K562 treated with DMSO at 1 percent for 4 hours (cell line): ENCODE data around the gene JPH4. TPM values are rescaled to one million over a fixed set of nuclear protein-coding genes. Genes with fewer than 3 reads are reported as not detected.

ENCODE experiments used
- total RNA-seq: library from RNA; unstranded; fragments of 300-600 nt; gene quantifications from 2 replicates; pipeline ENCODE4 v1.2.3, GENCODE V29; 2022; ENCODE audit not compliant: insufficient read depth

The JPH4 gene
- not detected in 2 replicates for total RNA-seq

DNA sequence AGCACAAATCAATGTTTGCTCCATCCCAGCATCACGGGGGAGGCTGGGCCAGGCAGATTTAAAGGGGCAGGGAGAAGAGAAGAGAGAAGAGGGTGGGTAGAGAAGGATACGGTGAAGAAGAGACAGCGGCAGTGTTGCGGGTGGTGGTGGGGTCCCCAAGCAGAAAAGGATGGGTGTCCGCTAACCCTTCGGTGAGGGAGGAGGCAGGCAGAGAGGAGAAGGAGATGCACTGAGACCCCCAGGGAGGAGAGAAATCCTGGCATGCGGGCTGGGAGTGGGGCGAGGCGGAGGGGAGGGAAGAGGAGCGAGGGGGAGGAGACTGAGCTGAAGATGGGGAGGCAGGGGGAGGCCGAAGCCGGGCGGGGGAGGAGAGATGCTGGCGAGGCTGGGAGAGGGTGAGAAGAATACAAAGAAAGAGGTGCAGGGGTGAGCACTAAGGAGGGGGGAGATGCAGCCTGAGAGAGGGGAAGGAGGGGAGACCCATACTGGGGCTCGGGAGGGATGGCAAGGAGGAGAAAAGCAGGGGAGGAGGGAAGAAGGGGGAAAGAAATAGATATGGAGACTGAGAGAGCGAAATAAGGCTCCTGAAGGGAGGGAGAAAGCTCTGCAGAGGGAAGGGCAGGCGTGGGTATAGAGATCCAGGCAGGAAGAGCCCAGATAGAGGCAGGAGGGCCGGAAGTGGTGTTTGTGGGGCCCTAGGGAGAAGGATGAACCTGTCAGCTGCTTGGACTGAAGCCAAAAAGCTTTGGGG lies at the start of gene JPH4:
TSS of gene JPH4 (minus strand) at position 231 of the 751 bp plus-strand sequence. CDS start 1,337 bp downstream, outside the sequence.

DNA sequence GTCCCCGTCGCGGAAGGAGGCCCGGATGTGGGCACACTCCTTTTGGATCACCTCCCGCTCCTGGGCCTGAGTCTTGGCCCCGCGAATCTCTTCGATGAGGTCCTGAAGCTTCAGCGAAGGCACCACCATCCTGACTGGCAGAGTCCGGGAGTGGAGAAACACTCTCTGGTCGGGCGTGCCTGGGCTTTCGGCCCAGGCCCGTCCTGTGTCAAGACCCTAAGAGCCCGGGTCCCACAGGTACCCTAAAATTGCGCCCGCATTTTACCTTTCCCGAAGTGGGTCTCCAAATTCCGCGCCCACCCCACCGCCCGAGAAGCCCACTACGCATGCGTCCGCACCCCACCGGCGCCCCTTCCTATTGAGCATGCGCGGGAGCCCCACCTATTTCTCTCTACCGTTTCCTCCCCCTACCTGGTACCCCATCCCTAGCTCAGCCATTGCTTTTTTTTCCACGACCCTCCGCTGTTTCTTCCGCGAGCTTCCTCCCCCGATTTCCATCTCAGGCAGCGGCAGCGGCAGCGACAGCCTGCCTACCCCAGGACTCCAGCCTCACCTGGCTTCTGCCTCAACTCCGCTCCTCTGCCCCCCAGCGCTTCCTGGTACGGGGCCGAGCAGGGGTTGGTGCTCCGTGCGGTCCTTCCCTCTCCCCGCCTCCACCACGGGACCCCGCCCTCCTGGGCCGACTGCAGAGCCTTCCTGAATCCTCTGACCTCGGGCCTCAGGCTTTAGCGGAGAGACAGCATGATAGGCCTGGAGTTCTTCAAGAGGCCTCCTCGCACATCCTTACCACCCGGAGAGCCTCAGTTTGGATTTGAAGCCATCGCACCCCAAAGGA lies 11.2 kb downstream of the JPH4 start, which contains the start of gene AP1G2:
TSS of gene AP1G2 (minus strand) at position 606 of the 835 bp plus-strand sequence. CDS start at position 129, 477 bp downstream.

DNA sequence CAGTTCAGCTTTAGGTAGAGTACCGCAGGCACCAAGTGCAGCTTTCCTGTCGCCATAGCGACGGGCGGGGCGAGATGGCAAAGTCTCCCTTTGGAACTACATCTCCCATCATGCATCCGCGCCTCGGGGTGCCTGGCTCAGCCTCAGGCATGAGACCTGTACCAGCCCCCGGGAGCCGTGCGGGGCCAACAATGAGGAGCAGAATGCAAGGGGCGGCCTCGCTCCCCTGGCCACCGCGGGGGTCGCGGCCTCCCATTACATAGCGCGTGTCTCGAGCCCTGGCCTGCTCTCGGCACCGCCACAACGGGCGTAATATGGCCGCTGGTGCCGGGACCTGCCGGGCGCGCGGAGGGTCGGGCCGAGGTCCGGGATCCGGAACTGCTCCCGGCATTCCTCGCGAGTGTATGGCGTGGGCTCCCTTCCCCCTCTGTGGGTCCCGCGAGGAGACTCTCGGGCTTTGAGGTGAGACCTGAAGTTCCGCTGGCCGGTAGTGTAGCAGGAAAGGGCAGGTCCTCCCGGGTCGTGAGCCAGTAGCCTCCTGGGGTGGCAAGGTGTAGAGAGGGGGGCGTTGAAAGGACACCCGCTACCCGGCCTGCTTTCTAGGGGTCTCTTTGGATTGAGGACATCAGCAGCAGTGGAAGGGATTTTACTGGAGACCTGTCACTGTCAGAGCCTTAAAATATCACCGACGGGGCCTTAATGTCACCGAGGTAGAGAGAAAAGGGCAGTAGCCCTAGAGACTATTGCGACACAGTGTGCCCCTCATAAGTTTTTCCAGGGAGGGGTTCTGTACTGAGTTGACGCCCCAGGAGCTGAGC lies 22.5 kb downstream of the JPH4 start, which contains the start of gene THTPA:
TSS of gene THTPA (plus strand) at position 390 of the 818 bp plus-strand sequence. CDS start 487 bp downstream, outside the sequence.

DNA sequence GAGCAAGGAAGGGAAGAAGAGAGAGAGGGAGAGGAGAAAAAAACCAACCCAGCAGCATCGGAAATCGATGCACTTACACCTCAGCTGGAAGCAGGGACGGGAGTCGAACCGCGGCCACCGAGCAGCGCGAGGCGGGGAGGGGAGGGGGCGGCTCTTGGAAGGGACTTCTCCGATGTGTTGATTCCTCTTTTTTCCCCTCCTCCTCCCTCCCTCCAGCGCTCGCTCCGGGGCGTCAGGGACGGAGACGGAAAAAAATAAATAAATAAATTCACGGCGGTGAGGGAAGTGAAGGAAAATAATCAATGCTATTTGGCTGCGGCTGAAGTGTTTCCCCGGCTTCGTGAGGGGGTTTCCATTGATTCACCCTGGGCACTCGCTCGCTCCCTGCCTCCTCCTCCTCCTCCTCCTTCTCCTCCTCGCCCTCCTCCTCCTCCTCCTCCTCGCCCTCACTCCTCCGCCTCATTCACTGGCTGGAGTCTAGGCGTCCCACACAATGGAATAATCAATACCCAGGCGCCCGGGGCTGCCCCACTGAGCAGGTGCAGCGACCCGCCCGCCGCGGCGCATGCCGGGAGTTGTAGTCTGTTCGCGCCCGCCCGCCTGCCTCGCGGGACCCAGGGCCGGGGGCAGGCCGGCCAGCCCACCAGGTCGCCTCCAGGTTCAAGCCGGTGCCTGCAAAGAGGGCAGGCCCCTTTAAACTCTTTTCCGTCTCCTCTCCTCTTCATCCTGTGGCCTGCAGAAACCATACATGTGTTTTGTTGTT lies 27.1 kb downstream of the JPH4 start, which contains the start of gene ZFHX2:
TSS of gene ZFHX2 (minus strand) at position 500 of the 763 bp plus-strand sequence. CDS start 16,440 bp downstream, outside the sequence.

Other genes with a start within 250 kb of the JPH4 start
- gene SLC22A17, start 225.9 kb downstream of the JPH4 start, total RNA-seq: not detected in 2 replicates
- gene EFS, start 213.6 kb downstream of the JPH4 start, total RNA-seq: not detected in 2 replicates
- not detected in 2 replicates for gene IL25, start 206.0 kb downstream of the JPH4 start, total RNA-seq
- not detected in 2 replicates for gene CMTM5, start 201.7 kb downstream of the JPH4 start, total RNA-seq
- gene MYH6, start 170.5 kb downstream of the JPH4 start, total RNA-seq: not detected in 2 replicates
- gene MYH7, start 143.1 kb downstream of the JPH4 start, total RNA-seq: not detected in 2 replicates
- 28.6 and 32.2 TPM in 2 replicates for gene NGDN, start 109.1 kb downstream of the JPH4 start, total RNA-seq
- gene ZFHX2, start 27.0 kb downstream of the JPH4 start, total RNA-seq: 0.06 TPM in 1 of 2 replicates, not detected in the other
- 0.98 and 3.0 TPM in 2 replicates for gene THTPA, start 22.5 kb downstream of the JPH4 start, total RNA-seq
- 27.4 and 32.2 TPM in 2 replicates for gene AP1G2, start 11.0 kb downstream of the JPH4 start, total RNA-seq
- gene DHRS2, start 57.6 kb upstream of the JPH4 start, total RNA-seq: 44.4 and 66.8 TPM in 2 replicates